ENCODE data around the gene C3orf80.
"Not testable (repeated sequence)": the region's sequence is repeated elsewhere in the genome, so short reads cannot be mapped to it uniquely, and the experiment has no call there.

C3orf80 gene

GRCh38 chr3:160225176-160226025 lies at the start of gene C3orf80:
Gene C3orf80 (plus strand): TSS chr3:160225422. CDS start chr3:160225636, 214 bp downstream.
- no peaks in the 10 kb centered on the region for H3K9me3 ChIP-seq (ENCODE audit: control insufficient read depth, insufficient read depth, low read length)
- H3K9ac ChIP-seq (ENCODE audit: low read depth, low read length), result peak within 1 kb of the TSS; percentile 27
- H3K4me1 ChIP-seq (ENCODE audit: control insufficient read depth, insufficient read depth, low read length), result peaks cover 3% of the 10 kb centered on the region
- H3K36me3 ChIP-seq (ENCODE audit: control insufficient read depth, insufficient read depth, low read length), result no peaks in the 10 kb centered on the region
- peak within 1 kb of the TSS; percentile 58 for H3K4me3 ChIP-seq (ENCODE audit: low read depth, low read length)
- peaks cover 70% of the 10 kb centered on the region for H3K27me3 ChIP-seq (ENCODE audit: control insufficient read depth, insufficient read depth, low read length)

- Histone ChIP-seq H3K27me3 (ENCODE audit: control insufficient read depth, insufficient read depth, low read length) (no peaks in the 10 kb centered on the region), H3K36me3 (ENCODE audit: control insufficient read depth, insufficient read depth, low read length) (no peaks in the 10 kb centered on the region), H3K9ac (ENCODE audit: low read depth, low read length) (no peak overlapping the region), H3K9me3 (ENCODE audit: control insufficient read depth, insufficient read depth, low read length) (no peaks in the 10 kb centered on the region), H3K4me1 (ENCODE audit: control insufficient read depth, insufficient read depth, low read length) (peaks cover 2% of the 10 kb centered on the region), H3K4me3 (ENCODE audit: low read depth, low read length) (no peak overlapping the region)
These were observed 48.3 kb upstream of the C3orf80 start for GRCh38 chr3:160176923-160177322.

- H3K4me1 ChIP-seq (ENCODE audit: control insufficient read depth, insufficient read depth, low read length); H3K9ac ChIP-seq (ENCODE audit: low read depth, low read length); H3K27me3 ChIP-seq (ENCODE audit: control insufficient read depth, insufficient read depth, low read length); H3K4me3 ChIP-seq (ENCODE audit: low read depth, low read length); H3K36me3 ChIP-seq (ENCODE audit: control insufficient read depth, insufficient read depth, low read length); H3K9me3 ChIP-seq (ENCODE audit: control insufficient read depth, insufficient read depth, low read length): not testable (repeated sequence)
These were observed 46.6 kb upstream of the C3orf80 start for GRCh38 chr3:160178661-160179060.

GRCh38 chr3:160179403-160179802 lies 45.8 kb upstream of the C3orf80 start:
- H3K4me3 ChIP-seq (ENCODE audit: low read depth, low read length); H3K27me3 ChIP-seq (ENCODE audit: control insufficient read depth, insufficient read depth, low read length); H3K4me1 ChIP-seq (ENCODE audit: control insufficient read depth, insufficient read depth, low read length); H3K36me3 ChIP-seq (ENCODE audit: control insufficient read depth, insufficient read depth, low read length); H3K9ac ChIP-seq (ENCODE audit: low read depth, low read length); H3K9me3 ChIP-seq (ENCODE audit: control insufficient read depth, insufficient read depth, low read length): not testable (repeated sequence)

GRCh38 chr3:160179906-160180305 lies 45.3 kb upstream of the C3orf80 start:
- Histone ChIP-seq H3K4me1 (ENCODE audit: control insufficient read depth, insufficient read depth, low read length) (peaks cover 2% of the 10 kb centered on the region), H3K9ac (ENCODE audit: low read depth, low read length) (no peak overlapping the region), H3K27me3 (ENCODE audit: control insufficient read depth, insufficient read depth, low read length) (no peaks in the 10 kb centered on the region), H3K36me3 (ENCODE audit: control insufficient read depth, insufficient read depth, low read length) (no peaks in the 10 kb centered on the region), H3K4me3 (ENCODE audit: low read depth, low read length) (no peak overlapping the region), H3K9me3 (ENCODE audit: control insufficient read depth, insufficient read depth, low read length) (no peaks in the 10 kb centered on the region)

GRCh38 chr3:160180581-160181216 lies 44.5 kb upstream of the C3orf80 start:
- Histone ChIP-seq H3K27me3 (ENCODE audit: control insufficient read depth, insufficient read depth, low read length) (no peaks in the 10 kb centered on the region), H3K36me3 (ENCODE audit: control insufficient read depth, insufficient read depth, low read length) (no peaks in the 10 kb centered on the region), H3K4me3 (ENCODE audit: low read depth, low read length) (no peak overlapping the region), H3K4me1 (ENCODE audit: control insufficient read depth, insufficient read depth, low read length) (peaks cover 2% of the 10 kb centered on the region), H3K9ac (ENCODE audit: low read depth, low read length) (no peak overlapping the region), H3K9me3 (ENCODE audit: control insufficient read depth, insufficient read depth, low read length) (no peaks in the 10 kb centered on the region)

GRCh38 chr3:160183345-160184076 lies 41.7 kb upstream of the C3orf80 start:
- Histone ChIP-seq H3K27me3 (ENCODE audit: control insufficient read depth, insufficient read depth, low read length) (no peaks in the 10 kb centered on the region), H3K4me3 (ENCODE audit: low read depth, low read length) (no peak overlapping the region), H3K4me1 (ENCODE audit: control insufficient read depth, insufficient read depth, low read length) (peaks cover 2% of the 10 kb centered on the region), H3K9ac (ENCODE audit: low read depth, low read length) (no peak overlapping the region), H3K36me3 (ENCODE audit: control insufficient read depth, insufficient read depth, low read length) (no peaks in the 10 kb centered on the region), H3K9me3 (ENCODE audit: control insufficient read depth, insufficient read depth, low read length) (no peaks in the 10 kb centered on the region)

GRCh38 chr3:160184655-160185054 lies 40.6 kb upstream of the C3orf80 start:
- Histone ChIP-seq H3K4me1 (ENCODE audit: control insufficient read depth, insufficient read depth, low read length) (peaks cover 2% of the 10 kb centered on the region), H3K9me3 (ENCODE audit: control insufficient read depth, insufficient read depth, low read length) (no peaks in the 10 kb centered on the region), H3K9ac (ENCODE audit: low read depth, low read length) (no peak overlapping the region), H3K27me3 (ENCODE audit: control insufficient read depth, insufficient read depth, low read length) (no peaks in the 10 kb centered on the region), H3K36me3 (ENCODE audit: control insufficient read depth, insufficient read depth, low read length) (no peaks in the 10 kb centered on the region), H3K4me3 (ENCODE audit: low read depth, low read length) (no peak overlapping the region)

GRCh38 chr3:160185751-160186150 lies 39.5 kb upstream of the C3orf80 start:
- Histone ChIP-seq H3K4me3 (ENCODE audit: low read depth, low read length) (no peak overlapping the region), H3K36me3 (ENCODE audit: control insufficient read depth, insufficient read depth, low read length) (no peaks in the 10 kb centered on the region), H3K9me3 (ENCODE audit: control insufficient read depth, insufficient read depth, low read length) (no peaks in the 10 kb centered on the region), H3K27me3 (ENCODE audit: control insufficient read depth, insufficient read depth, low read length) (no peaks in the 10 kb centered on the region), H3K4me1 (ENCODE audit: control insufficient read depth, insufficient read depth, low read length) (peaks cover under 1% of the 10 kb centered on the region), H3K9ac (ENCODE audit: low read depth, low read length) (no peak overlapping the region)

- H3K9me3 ChIP-seq (ENCODE audit: control insufficient read depth, insufficient read depth, low read length), result no peaks in the 10 kb centered on the region
- H3K36me3 ChIP-seq (ENCODE audit: control insufficient read depth, insufficient read depth, low read length), result no peaks in the 10 kb centered on the region
- no peaks in the 10 kb centered on the region for H3K27me3 ChIP-seq (ENCODE audit: control insufficient read depth, insufficient read depth, low read length)
- H3K4me3 ChIP-seq (ENCODE audit: low read depth, low read length), result no peak overlapping the region
- no peak overlapping the region for H3K9ac ChIP-seq (ENCODE audit: low read depth, low read length)
- H3K4me1 ChIP-seq (ENCODE audit: control insufficient read depth, insufficient read depth, low read length), result no peaks in the 10 kb centered on the region
These were observed 37.9 kb upstream of the C3orf80 start for GRCh38 chr3:160187288-160187687.

GRCh38 chr3:160192310-160193029 lies 32.8 kb upstream of the C3orf80 start:
- H3K36me3 ChIP-seq (ENCODE audit: control insufficient read depth, insufficient read depth, low read length), result no peaks in the 10 kb centered on the region
- no peaks in the 10 kb centered on the region for H3K4me1 ChIP-seq (ENCODE audit: control insufficient read depth, insufficient read depth, low read length)
- no peak overlapping the region for H3K9ac ChIP-seq (ENCODE audit: low read depth, low read length)
- no peak overlapping the region for H3K4me3 ChIP-seq (ENCODE audit: low read depth, low read length)
- H3K9me3 ChIP-seq (ENCODE audit: control insufficient read depth, insufficient read depth, low read length), result no peaks in the 10 kb centered on the region
- H3K27me3 ChIP-seq (ENCODE audit: control insufficient read depth, insufficient read depth, low read length), result no peaks in the 10 kb centered on the region
